HCT116 (cell line): Measurements from ENCODE around the gene THRB. TPM values are rescaled to one million over a fixed set of nuclear protein-coding genes. Genes with fewer than 3 reads are reported as not detected.

ENCODE experiments used
- ATAC-seq: fragments of 200-7000 bp; cut with Tn5 transposase; 2 replicates; pipeline ENCODE4 v1.9.1; 2020; ENCODE audit warnings: mild to moderate bottlenecking, moderate library complexity
- BruUV-seq: library from RNA; stranded (reverse); fragments of 400-500 nt; replicated peaks from 2 replicates; lab custom pipeline; 2021; lab: Mats Ljungman, UMichigan
- CTCF ChIA-PET: fragments of 300-600 bp; sonication (Branson Sonifier 250); formaldehyde crosslinking; loops from one replicate; lab custom pipeline; 2021; ENCODE audit warnings: antibody characterized with exemption; lab: Charles Lee
- POLR2A ChIA-PET: fragments of 300-600, 350-600 bp; sonication (Branson Sonifier 250); formaldehyde crosslinking; loops from one replicate; lab custom pipeline; 2021; ENCODE audit warnings: antibody characterized with exemption; lab: Charles Lee
- RAD21 ChIA-PET, 2 experiments: fragments of 300-600 bp; sonication (Branson Sonifier 250); formaldehyde crosslinking; loops; one replicate each; lab custom pipeline; 2023; ENCODE audit warnings: low total read pairs in 2 of 2; ENCODE audit not compliant: uncharacterized antibody in 2 of 2, unreplicated experiment in 2 of 2, low non-redundant PET in 1 of 2; lab: Charles Lee
- DNase-seq: peaks from one replicate; pipeline ENCODE4 v3.0.0-alpha.2; 2010; ENCODE audit warnings: low read depth, low spot score
- H2AFZ ChIP-seq: fragments of 200-600 bp; shearing (Covaris generic), sonication (generic); 2 replicates; pipeline ENCODE4 v1.6.1; 2017; ENCODE audit warnings: low read depth, mixed run types, mixed read lengths, antibody characterized with exemption, low read length; ENCODE audit not compliant: poor library complexity, severe bottlenecking
- H3K27ac ChIP-seq: 2 replicates; pipeline ENCODE4 v1.5.1; 2012; ENCODE audit warnings: low read depth, low read length
- H3K27me3 ChIP-seq: fragments of 200-600 bp; sonication (generic); 2 replicates; pipeline ENCODE4 v1.6.1; 2016; ENCODE audit warnings: mixed run types, low read length, mixed read lengths; ENCODE audit not compliant: insufficient read depth
- H3K36me3 ChIP-seq, 2 experiments: fragments of 200-500 bp in 1 of 2; fragments of 200-600 bp in 1 of 2; sonication (Bioruptor generic) in 1 of 2; sonication (generic) in 1 of 2; 2 replicates each; pipeline versions ENCODE4 v1.5.1 to v1.6.1; 2014 to 2016; ENCODE audit warnings: low read length in 2 of 2, inconsistent platforms in 1 of 2, mixed read lengths in 1 of 2, mixed run types in 1 of 2; ENCODE audit not compliant: insufficient read depth in 2 of 2, control insufficient read depth in 1 of 2
- H3K4me1 ChIP-seq, 2 experiments: fragments of 200-600 bp in 1 of 2; sonication (generic) in 1 of 2; 2 replicates each; pipeline versions ENCODE4 v1.5.1 to v1.6.1; 2012 to 2017; ENCODE audit warnings: low read length in 2 of 2, inconsistent platforms in 1 of 2, mild to moderate bottlenecking in 1 of 2, mixed read lengths in 1 of 2, mixed run types in 1 of 2, moderate library complexity in 1 of 2; ENCODE audit not compliant: insufficient read depth in 2 of 2, control insufficient read depth in 1 of 2
- H3K4me2 ChIP-seq: fragments of 200-600 bp; sonication (generic); 2 replicates; pipeline ENCODE4 v1.6.1; 2017; ENCODE audit warnings: mixed run types, low read length, mixed read lengths
- H3K4me3 ChIP-seq, 2 experiments: fragments of 200-600 bp in 1 of 2; sonication (generic) in 1 of 2; replicated peaks in 1 of 2; 2 replicates each; pipeline ENCODE4 v1.5.1; 2011 to 2016; ENCODE audit warnings: low read length in 2 of 2, control low read depth in 1 of 2, low read depth in 1 of 2, mild to moderate bottlenecking in 1 of 2, mixed read lengths in 1 of 2, mixed run types in 1 of 2
- H3K79me2 ChIP-seq: fragments of 200-600 bp; sonication (generic); 2 replicates; pipeline ENCODE4 v1.6.1; 2017; ENCODE audit warnings: mild to moderate bottlenecking, mixed run types, low read length, moderate library complexity, mixed read lengths; ENCODE audit not compliant: insufficient read depth
- H3K9ac ChIP-seq: fragments of 200-600 bp; sonication (generic); 2 replicates; pipeline ENCODE4 v1.6.1; 2016; ENCODE audit warnings: low read length, mixed read lengths
- H3K9me2 ChIP-seq: fragments of 200-600 bp; sonication (generic), shearing (Covaris generic); 2 replicates; pipeline ENCODE4 v1.6.1; 2017; ENCODE audit warnings: mixed run types, mild to moderate bottlenecking, moderate library complexity; ENCODE audit not compliant: insufficient read depth
- H3K9me3 ChIP-seq, 2 experiments: fragments of 200-500 bp in 1 of 2; fragments of 200-600 bp in 1 of 2; sonication (Bioruptor generic) in 1 of 2; sonication (generic) in 1 of 2; 2 replicates each; pipeline ENCODE4 v1.6.1; 2014 to 2017; ENCODE audit warnings: low read length in 2 of 2, mixed read lengths in 2 of 2, inconsistent platforms in 1 of 2, low read depth in 1 of 2, mild to moderate bottlenecking in 1 of 2, mixed run types in 1 of 2, moderate library complexity in 1 of 2; ENCODE audit not compliant: control insufficient read depth in 1 of 2, insufficient read depth in 1 of 2
- H4K20me1 ChIP-seq: fragments of 200-600 bp; sonication (generic), shearing (Covaris generic); 2 replicates; pipeline ENCODE4 v1.6.1; 2017; ENCODE audit warnings: mixed run types, mild to moderate bottlenecking, moderate library complexity; ENCODE audit not compliant: insufficient read depth
- CEBPB ChIP-seq: IDR thresholded peaks from 2 replicates; pipeline ENCODE4 v1.6.1; 2012; ENCODE audit warnings: low read depth
- EGR1 ChIP-seq: IDR thresholded peaks from 2 replicates; pipeline ENCODE4 v1.6.1; 2012; ENCODE audit warnings: low read depth
- ELF1 ChIP-seq: IDR thresholded peaks from 2 replicates; pipeline ENCODE4 v1.6.1; 2012; ENCODE audit warnings: low read depth, borderline replicate concordance
- EZH2 ChIP-seq: fragments of 200-600 bp; sonication (generic); IDR thresholded peaks from 2 replicates; pipeline ENCODE4 v1.6.1; 2017; ENCODE audit warnings: antibody characterized with exemption, mixed run types
- FOSL1 ChIP-seq: IDR thresholded peaks from 2 replicates; pipeline ENCODE4 v1.6.1; 2012; ENCODE audit warnings: low read depth
- JUND ChIP-seq: IDR thresholded peaks from 2 replicates; pipeline ENCODE4 v1.6.1; 2012
- MAX ChIP-seq: IDR thresholded peaks from 2 replicates; pipeline ENCODE4 v1.6.1; 2012
- POLR2A ChIP-seq: IDR thresholded peaks from 2 replicates; pipeline ENCODE4 v1.7.0; 2011; ENCODE audit warnings: borderline replicate concordance; ENCODE audit not compliant: insufficient read depth, insufficient read length; ENCODE audit errors: extremely low read depth
- RAD21 ChIP-seq: IDR thresholded peaks from 2 replicates; pipeline ENCODE4 v1.6.1; 2012; ENCODE audit warnings: low read depth, mild to moderate bottlenecking
- REST ChIP-seq: IDR thresholded peaks from 2 replicates; pipeline ENCODE4 v1.6.1; 2012; ENCODE audit warnings: low read depth
- SIN3A ChIP-seq: IDR thresholded peaks from 2 replicates; pipeline ENCODE4 v1.6.1; 2012; ENCODE audit warnings: low read depth
- SRF ChIP-seq: IDR thresholded peaks from 2 replicates; pipeline ENCODE4 v1.6.1; 2012; ENCODE audit warnings: low read depth
- TCF7L2 ChIP-seq: IDR thresholded peaks from 2 replicates; pipeline ENCODE4 v1.7.0; 2011; ENCODE audit warnings: borderline replicate concordance, inconsistent platforms; ENCODE audit not compliant: insufficient read depth, insufficient read length; ENCODE audit errors: extremely low read depth
- YY1 ChIP-seq: IDR thresholded peaks from 2 replicates; pipeline ENCODE4 v1.6.1; 2011; ENCODE audit warnings: low read length, low read depth, moderate library complexity, mild to moderate bottlenecking; ENCODE audit not compliant: insufficient replicate concordance; ENCODE audit errors: extremely low read depth
- ZFX ChIP-seq: fragments of 450-650 bp; IDR thresholded peaks from 2 replicates; pipeline ENCODE4 v1.6.1; 2017
- intact Hi-C: fragments of 100-400 bp; cut with micrococcal nuclease; formaldehyde crosslinking; loops from 2 replicates; pipeline ENCODE4 v1.10.0; 2022
- total RNA-seq: library from RNA; stranded (reverse); gene quantifications from one replicate; pipeline ENCODE4 v1.2.1, GENCODE V29; 2021; ENCODE audit not compliant: unreplicated experiment
- TF ChIP-seq, protein P1 (sequence below): IDR thresholded peaks from 2 replicates; pipeline ENCODE4 v1.6.1; 2011; ENCODE audit warnings: mild to moderate bottlenecking, low read length, moderate library complexity; ENCODE audit not compliant: insufficient replicate concordance; ENCODE audit errors: extremely low read depth
- TF ChIP-seq, protein P2 (sequence below), 3 experiments: fragments of 200-600 bp in 1 of 3; sonication (generic) in 1 of 3; IDR thresholded peaks in 2 of 3; conservative IDR thresholded peaks in 1 of 3; 2 replicates each; pipeline ENCODE4 v1.5.1; 2012 to 2017; ENCODE audit warnings: low read depth in 2 of 3, low read length in 2 of 3, antibody characterized with exemption in 1 of 3, borderline replicate concordance in 1 of 3, control low read depth in 1 of 3, mild to moderate bottlenecking in 1 of 3, mixed read lengths in 1 of 3, mixed run types in 1 of 3, moderate library complexity in 1 of 3; ENCODE audit not compliant: insufficient read depth in 1 of 3

Gene THRB
- total RNA-seq, 1 experiment from 2014 or later = 2.5 TPM

GRCh38 chr3:24372559-24373197, 122.0 kb downstream of the THRB start (continued):
- TF ChIP-seq CEBPB (no peak), RAD21 (no peak)

GRCh38 chr3:24370352-24371090, 124.1 kb downstream of the THRB start:
- intact Hi-C loops = no loop called here
- RAD21 ChIA-PET = no interaction called here
- no peaks in the 10 kb centered on the region for H3K27me3 ChIP-seq
- H3K4me1 ChIP-seq = no peaks in the 10 kb centered on the region; a peak in 1 of 4 replicates
- no peaks in the 10 kb centered on the region for H3K79me2 ChIP-seq
- POLR2A ChIA-PET = no interaction called here
- no peak overlapping the region for H3K27ac ChIP-seq
- no peaks in the 10 kb centered on the region for H4K20me1 ChIP-seq
- no peaks in the 10 kb centered on the region for H3K9me3 ChIP-seq
- no peak overlapping the region for H2AFZ ChIP-seq
- BruUV-seq = no TSS peak
- no peak for DNase-seq
- ATAC-seq = no peak
- H3K9ac ChIP-seq = no peak overlapping the region
- H3K4me2 ChIP-seq = no peak overlapping the region
- H3K36me3 ChIP-seq = no peaks in the 10 kb centered on the region
- CTCF ChIA-PET = no interaction called here
- H3K9me2 ChIP-seq = no peaks in the 10 kb centered on the region
- no peak overlapping the region for H3K4me3 ChIP-seq
- TF ChIP-seq ELF1 (no peak), EZH2 (no peak), POLR2A (no peak), ZFX (no peak), EGR1 (no peak), YY1 (no peak), CEBPB (no peak), RAD21 (no peak), TCF7L2 (no peak), FOSL1 (no peak), SIN3A (no peak), JUND (no peak), REST (no peak), SRF (no peak), MAX (no peak)
- TF ChIP-seq, protein P1, sequence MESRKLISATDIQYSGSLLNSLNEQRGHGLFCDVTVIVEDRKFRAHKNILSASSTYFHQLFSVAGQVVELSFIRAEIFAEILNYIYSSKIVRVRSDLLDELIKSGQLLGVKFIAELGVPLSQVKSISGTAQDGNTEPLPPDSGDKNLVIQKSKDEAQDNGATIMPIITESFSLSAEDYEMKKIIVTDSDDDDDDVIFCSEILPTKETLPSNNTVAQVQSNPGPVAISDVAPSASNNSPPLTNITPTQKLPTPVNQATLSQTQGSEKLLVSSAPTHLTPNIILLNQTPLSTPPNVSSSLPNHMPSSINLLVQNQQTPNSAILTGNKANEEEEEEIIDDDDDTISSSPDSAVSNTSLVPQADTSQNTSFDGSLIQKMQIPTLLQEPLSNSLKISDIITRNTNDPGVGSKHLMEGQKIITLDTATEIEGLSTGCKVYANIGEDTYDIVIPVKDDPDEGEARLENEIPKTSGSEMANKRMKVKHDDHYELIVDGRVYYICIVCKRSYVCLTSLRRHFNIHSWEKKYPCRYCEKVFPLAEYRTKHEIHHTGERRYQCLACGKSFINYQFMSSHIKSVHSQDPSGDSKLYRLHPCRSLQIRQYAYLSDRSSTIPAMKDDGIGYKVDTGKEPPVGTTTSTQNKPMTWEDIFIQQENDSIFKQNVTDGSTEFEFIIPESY = no peak
- TF ChIP-seq, protein P2, sequence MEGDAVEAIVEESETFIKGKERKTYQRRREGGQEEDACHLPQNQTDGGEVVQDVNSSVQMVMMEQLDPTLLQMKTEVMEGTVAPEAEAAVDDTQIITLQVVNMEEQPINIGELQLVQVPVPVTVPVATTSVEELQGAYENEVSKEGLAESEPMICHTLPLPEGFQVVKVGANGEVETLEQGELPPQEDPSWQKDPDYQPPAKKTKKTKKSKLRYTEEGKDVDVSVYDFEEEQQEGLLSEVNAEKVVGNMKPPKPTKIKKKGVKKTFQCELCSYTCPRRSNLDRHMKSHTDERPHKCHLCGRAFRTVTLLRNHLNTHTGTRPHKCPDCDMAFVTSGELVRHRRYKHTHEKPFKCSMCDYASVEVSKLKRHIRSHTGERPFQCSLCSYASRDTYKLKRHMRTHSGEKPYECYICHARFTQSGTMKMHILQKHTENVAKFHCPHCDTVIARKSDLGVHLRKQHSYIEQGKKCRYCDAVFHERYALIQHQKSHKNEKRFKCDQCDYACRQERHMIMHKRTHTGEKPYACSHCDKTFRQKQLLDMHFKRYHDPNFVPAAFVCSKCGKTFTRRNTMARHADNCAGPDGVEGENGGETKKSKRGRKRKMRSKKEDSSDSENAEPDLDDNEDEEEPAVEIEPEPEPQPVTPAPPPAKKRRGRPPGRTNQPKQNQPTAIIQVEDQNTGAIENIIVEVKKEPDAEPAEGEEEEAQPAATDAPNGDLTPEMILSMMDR (IDR thresholded peaks at IDR 0.05 in 2 of 3, conservative IDR thresholded peaks at IDR 0.05 in 1 of 3; ENCODE audit: borderline replicate concordance in 1 of 3, insufficient read depth in 1 of 3, low read depth in 2 of 3, low read length in 2 of 3) = no peak
